Epithelial cell of esophagus (primary cell): ENCODE measurements around the gene MAMDC2.
A peak's percentile ranks its signal among the peaks of the same experiment; 100 is the strongest.

Source experiments
- DNase-seq: peaks from one replicate; pipeline ENCODE4 v3.0.0; 2010; ENCODE audit warnings: low read depth
- H3K4me3 ChIP-seq: 2 replicates; pipeline ENCODE4 v1.5.1; 2011; ENCODE audit warnings: mild to moderate bottlenecking, low read length, control low read depth
- TF ChIP-seq, protein P1 (sequence below): IDR thresholded peaks from 2 replicates; pipeline ENCODE4 v1.5.1; 2011; ENCODE audit warnings: low read depth, mild to moderate bottlenecking, low read length, control low read depth, inconsistent platforms; ENCODE audit not compliant: insufficient read depth; ENCODE audit errors: missing control alignments

The MAMDC2 gene

DNA sequence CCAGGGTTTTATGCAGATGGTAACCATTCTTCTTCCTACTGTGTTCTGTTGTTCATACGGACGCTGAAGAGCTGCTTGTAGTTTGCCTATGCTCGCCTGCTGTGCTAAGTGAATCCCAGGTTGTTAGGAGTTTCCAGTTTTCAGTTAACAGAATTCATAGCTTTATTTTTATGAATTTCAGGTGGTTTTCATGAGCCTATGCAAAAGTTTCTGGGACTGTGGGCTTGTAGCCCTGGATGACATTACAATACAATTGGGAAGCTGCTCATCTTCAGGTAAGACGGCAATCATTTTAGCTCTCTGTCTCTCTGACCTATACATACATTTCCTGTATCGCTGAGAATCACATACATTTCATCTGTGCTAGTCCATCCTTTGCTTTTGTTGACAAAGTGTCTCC, 124.9 kb downstream of the MAMDC2 start:
- TF ChIP-seq, protein P1, sequence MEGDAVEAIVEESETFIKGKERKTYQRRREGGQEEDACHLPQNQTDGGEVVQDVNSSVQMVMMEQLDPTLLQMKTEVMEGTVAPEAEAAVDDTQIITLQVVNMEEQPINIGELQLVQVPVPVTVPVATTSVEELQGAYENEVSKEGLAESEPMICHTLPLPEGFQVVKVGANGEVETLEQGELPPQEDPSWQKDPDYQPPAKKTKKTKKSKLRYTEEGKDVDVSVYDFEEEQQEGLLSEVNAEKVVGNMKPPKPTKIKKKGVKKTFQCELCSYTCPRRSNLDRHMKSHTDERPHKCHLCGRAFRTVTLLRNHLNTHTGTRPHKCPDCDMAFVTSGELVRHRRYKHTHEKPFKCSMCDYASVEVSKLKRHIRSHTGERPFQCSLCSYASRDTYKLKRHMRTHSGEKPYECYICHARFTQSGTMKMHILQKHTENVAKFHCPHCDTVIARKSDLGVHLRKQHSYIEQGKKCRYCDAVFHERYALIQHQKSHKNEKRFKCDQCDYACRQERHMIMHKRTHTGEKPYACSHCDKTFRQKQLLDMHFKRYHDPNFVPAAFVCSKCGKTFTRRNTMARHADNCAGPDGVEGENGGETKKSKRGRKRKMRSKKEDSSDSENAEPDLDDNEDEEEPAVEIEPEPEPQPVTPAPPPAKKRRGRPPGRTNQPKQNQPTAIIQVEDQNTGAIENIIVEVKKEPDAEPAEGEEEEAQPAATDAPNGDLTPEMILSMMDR, result no peak
- DNase-seq, result no peak
- H3K4me3 ChIP-seq, result no peak overlapping the region

DNA sequence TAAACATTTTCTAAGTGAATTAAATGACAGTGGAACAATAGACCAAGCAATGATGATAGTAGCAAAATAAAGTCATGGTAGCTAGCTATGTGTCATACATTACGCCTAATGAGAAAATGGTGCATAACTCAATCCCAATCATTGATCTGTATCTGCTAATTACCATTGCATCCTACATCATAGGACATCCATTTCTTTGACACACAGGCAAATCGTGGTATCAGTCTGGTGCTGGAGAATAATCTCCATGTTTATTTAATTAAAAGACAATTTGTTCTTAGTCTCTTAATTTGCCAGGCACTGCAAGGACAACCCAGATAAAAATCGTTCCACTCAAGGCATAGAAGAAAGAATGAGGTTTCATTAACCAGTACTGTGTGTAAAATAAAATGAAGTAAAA, 125.6 kb downstream of the MAMDC2 start:
- TF ChIP-seq, protein P1, result no peak
- DNase-seq, result no peak
- no peak overlapping the region for H3K4me3 ChIP-seq

DNA sequence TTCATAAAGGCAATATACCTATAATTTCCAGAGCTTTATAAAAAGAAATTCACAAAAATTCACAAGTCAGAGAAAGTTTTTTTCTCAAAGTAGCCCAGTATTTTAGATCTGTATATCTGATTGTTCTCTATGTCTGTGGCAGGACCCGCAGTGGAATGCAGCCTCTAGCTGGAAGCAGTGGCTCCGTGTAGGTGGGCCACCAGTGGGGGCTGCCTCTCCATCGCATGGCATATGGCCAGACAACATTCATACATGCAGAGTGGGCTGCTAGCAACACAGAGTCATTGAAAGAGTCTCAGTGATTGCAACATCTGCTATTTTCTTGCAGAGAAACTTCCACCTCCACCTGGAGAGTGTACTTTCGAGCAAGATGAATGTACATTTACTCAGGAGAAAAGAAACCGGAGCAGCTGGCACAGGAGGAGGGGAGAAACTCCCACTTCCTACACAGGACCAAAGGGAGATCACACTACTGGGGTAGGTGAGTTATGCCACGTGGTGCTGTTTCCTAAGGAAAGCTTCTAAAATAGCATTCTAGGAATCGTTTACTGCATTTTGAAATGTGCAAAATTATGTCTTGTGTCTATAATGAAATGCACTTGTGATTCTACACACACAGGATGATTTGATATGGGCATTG, 126.6 kb downstream of the MAMDC2 start:
- TF ChIP-seq, protein P1, result no peak
- DNase-seq, result peak; percentile 38
- H3K4me3 ChIP-seq, result no peak overlapping the region

DNA sequence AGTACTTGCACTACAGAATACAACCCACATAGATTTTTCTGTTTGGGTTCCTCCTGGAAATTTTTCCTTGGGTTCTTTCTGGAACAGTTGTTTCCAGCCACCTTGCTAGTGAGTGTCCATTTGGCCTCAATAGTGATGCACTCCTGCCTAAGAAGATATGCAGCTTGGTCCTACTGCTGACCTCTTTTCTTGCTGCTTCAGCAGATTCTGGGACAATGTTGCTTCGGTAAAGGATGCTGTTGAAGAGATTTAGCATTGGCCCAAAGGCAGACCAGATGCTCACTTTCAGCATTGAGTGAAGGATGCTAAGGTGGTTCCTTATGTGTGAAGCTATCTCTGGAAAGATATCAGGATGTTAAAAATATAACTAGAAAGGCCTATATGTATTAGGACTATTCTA, 128.9 kb downstream of the MAMDC2 start:
- DNase-seq, result no peak
- TF ChIP-seq, protein P1, result no peak
- no peak overlapping the region for H3K4me3 ChIP-seq

DNA sequence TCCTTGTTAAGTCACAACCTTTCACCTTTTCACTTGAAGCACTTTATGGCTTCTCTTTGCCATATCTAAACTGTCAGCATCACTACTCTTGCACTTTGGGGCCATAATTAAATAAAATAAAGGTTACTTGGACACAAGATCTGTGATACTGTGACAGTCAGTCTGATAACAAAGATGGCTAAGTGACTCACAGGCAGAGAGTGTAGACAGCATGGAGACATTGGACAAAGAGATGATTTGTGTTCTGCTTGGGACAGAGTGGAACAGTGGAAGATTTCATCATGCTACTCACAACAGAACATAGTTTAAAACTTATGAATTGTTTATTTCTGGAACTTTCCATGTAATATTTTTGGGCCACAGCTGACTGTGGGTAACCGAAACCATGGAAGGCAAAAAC, 133.5 kb downstream of the MAMDC2 start:
- TF ChIP-seq, protein P1, result no peak
- peak; percentile 11 for DNase-seq
- H3K4me3 ChIP-seq, result no peak overlapping the region

DNA sequence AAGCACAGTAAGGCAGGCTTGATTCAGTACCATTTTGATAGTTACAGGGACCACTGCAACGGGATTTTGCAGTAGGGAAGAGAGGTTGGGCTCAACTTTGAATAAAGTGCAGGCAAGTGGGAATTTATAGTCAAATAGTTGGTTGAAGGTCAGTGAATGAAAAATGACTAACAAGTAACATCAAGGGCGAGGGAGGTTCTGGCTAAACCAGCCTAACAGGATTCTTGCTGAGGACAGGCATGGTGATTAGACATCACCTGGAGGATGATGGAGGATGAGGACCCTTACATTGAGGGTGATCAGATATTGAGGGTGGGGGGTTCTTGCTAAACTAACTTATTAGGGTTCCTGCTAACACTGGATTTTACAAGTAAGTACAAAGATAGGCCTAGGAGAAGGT, 149.1 kb downstream of the MAMDC2 start:
- TF ChIP-seq, protein P1, result no peak
- peak; percentile 80 for DNase-seq
- no peak overlapping the region for H3K4me3 ChIP-seq

DNA sequence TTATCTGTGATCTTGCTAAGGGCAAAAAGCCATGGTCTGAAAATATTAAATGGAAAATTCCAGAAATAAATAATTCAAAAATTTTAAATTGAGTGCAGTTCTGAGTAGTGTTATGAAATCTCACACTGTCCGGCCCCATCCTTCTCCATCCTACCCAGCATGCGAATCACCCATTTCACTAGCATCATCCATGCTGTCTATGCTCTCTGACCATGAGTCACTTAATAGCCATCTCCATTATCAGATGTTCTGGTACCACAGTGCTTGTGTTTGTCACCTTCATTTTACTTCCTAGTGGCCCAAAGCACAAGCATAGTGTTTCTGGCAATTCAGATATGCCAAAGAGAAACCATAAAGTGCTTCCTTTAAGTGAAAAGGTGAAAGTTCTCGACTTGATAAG, 151.8 kb downstream of the MAMDC2 start:
- no peak overlapping the region for H3K4me3 ChIP-seq
- peak; percentile 42 for DNase-seq
- TF ChIP-seq, protein P1, result no peak
